WI38 (cell line): ENCODE data around the gene OSBP2.
A peak's percentile ranks its signal among the peaks of the same experiment; 100 is the strongest.

Experiments
- H3K4me3 ChIP-seq: 2 replicates; pipeline ENCODE4 v1.5.1; 2011; ENCODE audit warnings: low read depth, mild to moderate bottlenecking, control low read depth, low read length
- CTCF ChIP-seq: IDR thresholded peaks from 2 replicates; pipeline ENCODE4 v1.5.1; 2012; ENCODE audit warnings: low read depth, mild to moderate bottlenecking, control low read depth, low read length

Gene OSBP2

GRCh38 chr22:30680991-30681770 is 13.5 kb upstream of the OSBP2 start:
- no peak for TF ChIP-seq CTCF
- H3K4me3 ChIP-seq: no peak overlapping the region

DNA sequence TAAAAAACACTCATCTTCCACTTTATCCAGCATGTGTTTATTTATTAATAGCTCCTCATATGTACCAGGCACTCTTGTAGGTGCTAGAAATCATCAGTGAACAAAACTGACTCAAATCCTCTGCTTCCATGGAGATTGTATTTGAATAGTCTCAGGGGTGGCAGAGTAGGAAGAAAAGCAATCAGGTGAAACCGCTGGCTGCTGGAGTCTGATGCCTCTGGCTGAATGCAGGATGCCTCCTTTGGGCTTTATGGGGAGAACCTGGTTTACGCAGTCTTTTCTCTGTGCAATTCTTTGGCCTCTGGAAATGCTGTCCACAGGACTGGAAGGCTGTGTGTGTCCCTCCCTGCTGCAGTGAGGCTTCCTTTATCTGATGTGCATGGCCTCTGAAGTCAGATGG is 12.8 kb upstream of the OSBP2 start:
- TF ChIP-seq CTCF: no peak
- H3K4me3 ChIP-seq: no peak overlapping the region

GRCh38 chr22:30685178-30685577 is 9.5 kb upstream of the OSBP2 start:
- TF ChIP-seq CTCF: no peak
- H3K4me3 ChIP-seq: no peak overlapping the region

GRCh38 chr22:30687358-30687757 is 7.3 kb upstream of the OSBP2 start:
- no peak overlapping the region for H3K4me3 ChIP-seq
- no peak for TF ChIP-seq CTCF

DNA sequence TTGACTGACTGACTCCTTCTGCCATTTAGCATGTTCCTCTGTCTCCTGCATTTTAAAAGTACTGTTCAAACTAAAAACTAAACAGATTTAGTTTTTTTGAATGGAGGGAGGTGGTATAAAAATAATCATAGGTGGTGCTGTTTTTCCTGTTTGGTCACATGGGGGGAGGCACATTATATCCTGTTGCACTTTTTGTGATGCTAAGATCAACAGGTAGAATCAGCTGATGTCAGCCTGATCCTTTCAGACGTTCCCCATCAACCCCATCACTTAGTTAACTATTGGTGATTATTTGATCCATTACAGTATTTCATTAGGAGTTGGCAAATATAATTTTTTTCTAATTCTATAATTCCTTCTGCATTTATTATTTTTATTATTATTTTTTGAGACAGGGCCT is 5.1 kb upstream of the OSBP2 start:
- no peak for TF ChIP-seq CTCF
- H3K4me3 ChIP-seq: no peak overlapping the region

DNA sequence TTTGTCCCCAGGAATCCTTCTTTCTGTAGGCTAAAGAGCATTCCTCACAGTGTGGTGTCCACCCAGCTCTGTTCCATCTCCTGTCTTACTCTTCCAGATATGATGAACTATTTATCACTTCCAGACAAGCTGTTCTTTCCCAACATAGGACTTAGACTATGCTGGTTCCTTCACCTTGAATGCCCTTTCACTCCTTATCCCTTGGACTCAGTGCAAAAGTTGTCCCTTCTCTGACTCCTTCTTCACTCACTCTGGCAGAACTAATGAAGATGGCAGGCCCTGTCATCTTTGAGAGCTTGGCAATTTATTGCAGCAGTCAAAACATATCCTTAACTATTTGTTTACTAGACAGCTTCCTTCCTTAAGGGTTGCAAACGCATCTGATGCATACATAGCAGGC is 3.5 kb upstream of the OSBP2 start:
- H3K4me3 ChIP-seq: no peak overlapping the region
- no peak for TF ChIP-seq CTCF

GRCh38 chr22:30694171-30694639 is 469 bp upstream of the OSBP2 start:
- TF ChIP-seq CTCF: no peak
- peak overlapping the region; percentile 43 for H3K4me3 ChIP-seq
